Neural progenitor cell (in vitro differentiated cells): ENCODE measurements around the gene SH3D21.

ENCODE experiments used
- CTCF ChIP-seq: fragments of 200-600 bp; sonication (generic); IDR thresholded peaks from 2 replicates; pipeline ENCODE4 v1.5.1; 2017; ENCODE audit warnings: antibody characterized with exemption, mild to moderate bottlenecking
- EZH2 ChIP-seq: fragments of 200-600 bp; sonication (generic); IDR thresholded peaks from 2 replicates; pipeline ENCODE4 v1.6.1; 2017; ENCODE audit warnings: antibody characterized with exemption, mild to moderate bottlenecking, moderate library complexity
- EZH2phosphoT487 ChIP-seq: fragments of 200-600 bp; sonication (generic); IDR thresholded peaks from 2 replicates; pipeline ENCODE4 v1.6.1; 2017; ENCODE audit warnings: antibody characterized with exemption

- TF ChIP-seq CTCF: no peak
- TF ChIP-seq EZH2phosphoT487: no peak
- no peak for TF ChIP-seq EZH2
Observed at GRCh38 chr1:36301220-36301619, 4.9 kb upstream of the SH3D21 start.
